Measurements from ENCODE around the gene NF1.
"Not testable (repeated sequence)": the region's sequence is repeated elsewhere in the genome, so short reads cannot be mapped to it uniquely, and the experiment has no call there.

Gene NF1

GRCh38 chr17:31089471-31089870 is 5.3 kb upstream of the NF1 start:
- no peak for DNase-seq (ENCODE audit: low read depth)

DNA sequence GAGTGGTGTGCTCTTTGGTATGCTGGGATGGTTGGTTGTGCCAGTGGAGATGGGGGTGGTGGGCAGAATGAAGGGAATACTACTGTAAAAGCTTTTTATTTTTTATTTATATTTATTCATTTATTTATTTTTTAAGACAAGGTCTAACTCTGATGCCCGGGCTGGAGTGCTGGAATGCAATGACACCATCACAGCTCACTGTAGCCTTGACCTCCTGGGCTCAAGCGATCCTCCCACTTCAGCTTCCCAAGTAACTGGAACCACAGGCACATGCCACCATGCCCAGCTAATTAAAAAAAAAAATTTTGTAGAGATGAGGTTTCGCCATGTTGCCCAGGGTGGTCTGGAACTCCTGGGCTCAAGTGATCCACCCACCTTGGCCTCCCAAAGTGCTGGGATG is 4.1 kb upstream of the NF1 start:
- not testable (repeated sequence) for DNase-seq (ENCODE audit: low read depth)

DNA sequence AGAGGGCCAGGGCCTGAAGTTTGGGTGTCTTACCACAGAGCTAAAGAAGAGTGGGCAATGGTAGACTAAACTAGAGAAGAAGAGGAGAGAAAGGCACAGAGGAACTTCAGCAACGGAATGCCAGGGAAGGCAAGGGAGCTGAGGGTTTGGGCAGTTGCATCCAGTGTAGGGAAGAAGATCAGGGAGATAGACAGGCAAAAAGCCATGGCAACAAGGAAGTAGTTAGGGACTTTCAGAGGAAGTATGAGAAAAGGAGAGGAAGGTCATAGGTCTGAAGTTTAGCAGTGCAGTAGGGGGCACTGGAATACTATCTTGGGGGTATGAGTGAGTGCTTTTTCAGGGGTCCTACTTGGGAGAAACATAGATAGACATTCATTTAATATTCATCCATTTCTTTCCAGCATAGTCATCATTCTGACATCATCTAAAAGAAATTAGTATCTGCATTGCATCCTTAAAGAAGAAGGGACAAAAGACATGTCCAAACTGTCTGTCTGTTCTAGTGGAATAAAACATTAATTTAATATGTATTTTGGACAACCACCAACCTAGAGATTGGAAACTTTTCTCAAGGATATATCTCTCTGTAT is 2.2 kb upstream of the NF1 start:
- no peak for DNase-seq (ENCODE audit: low read depth)

DNA sequence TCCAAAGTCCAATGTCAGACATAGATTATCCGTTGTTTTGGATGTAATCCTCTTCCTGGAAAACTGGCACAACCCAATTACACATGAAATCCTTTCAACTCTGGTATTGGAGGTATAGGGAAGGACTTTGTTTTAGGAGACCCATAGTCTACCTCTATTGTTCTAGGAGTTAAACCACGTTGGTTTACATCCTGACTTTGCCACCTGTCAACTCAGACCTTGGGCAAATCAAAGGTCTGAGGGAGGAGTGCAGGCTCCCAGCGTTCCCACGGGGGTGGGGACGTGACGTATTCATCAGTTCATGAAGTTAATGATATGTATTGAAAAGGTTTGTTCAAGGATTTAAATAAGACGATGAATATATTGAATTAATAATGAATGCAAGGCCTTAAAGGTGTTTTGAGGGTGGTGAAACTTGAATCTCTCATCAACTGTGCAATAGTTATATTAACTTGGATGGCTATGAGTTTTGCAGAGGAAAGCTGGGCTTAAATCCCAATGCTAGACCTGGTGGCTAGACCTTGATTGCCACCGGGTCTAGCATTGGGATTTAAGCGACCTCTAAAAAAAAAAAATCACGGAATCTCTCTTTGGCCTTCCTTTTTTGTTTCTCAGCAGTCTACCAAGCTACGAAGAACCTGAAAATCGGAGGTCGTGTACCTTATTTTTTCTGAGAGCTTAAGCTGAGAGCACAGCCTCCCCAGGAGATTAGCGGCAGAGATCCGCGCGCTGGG is 744 bp upstream of the NF1 start:
- DNase-seq (ENCODE audit: low read depth): no peak

- no peak for DNase-seq (ENCODE audit: low read depth)
Observed at GRCh38 chr17:31095236-31096105, 694 bp downstream of the NF1 start.

DNA sequence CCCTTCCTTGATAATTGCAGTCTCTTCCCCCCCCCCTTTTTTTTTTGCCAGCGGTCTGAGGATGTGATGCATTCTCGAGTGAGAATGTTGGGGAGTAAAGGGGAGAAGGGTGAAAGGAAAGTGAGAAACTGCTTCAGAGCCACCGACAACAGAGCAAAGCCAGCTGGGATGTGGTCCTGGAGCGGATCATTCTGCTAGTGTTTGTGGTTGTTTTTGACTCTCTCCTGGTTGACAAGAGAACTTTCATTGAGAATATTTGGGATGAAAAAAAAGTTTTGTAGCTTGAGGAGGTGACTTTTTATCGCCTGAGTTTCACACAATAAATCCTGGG is 1.3 kb downstream of the NF1 start:
- no peak for DNase-seq (ENCODE audit: low read depth)

DNA sequence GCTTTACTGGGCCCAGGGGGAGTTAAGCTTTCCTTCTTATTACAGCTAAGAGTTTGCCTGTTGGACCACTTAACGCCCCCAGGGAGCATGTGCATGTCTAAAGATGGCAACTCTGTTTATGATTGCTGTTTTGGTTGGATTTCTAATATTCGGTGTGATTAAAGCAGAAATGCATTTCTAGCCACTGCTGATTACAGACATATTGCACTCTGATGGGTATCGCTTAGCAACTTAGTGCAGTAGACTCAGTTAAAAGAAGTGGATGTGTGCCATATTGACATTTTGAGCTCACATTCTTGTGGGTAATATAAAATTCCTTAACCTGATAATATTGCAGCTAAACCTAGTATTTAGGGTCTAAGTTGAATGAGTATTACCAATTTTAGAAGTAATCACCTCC is 4.2 kb downstream of the NF1 start:
- no peak for DNase-seq (ENCODE audit: low read depth)

- no peak for DNase-seq (ENCODE audit: low read depth)
Observed at GRCh38 chr17:31100840-31101459, 6.2 kb downstream of the NF1 start.

- DNase-seq (ENCODE audit: low read depth): no peak
Observed at GRCh38 chr17:31101943-31102342, 7.2 kb downstream of the NF1 start.

GRCh38 chr17:31105991-31106390 is 11.2 kb downstream of the NF1 start:
- no peak for DNase-seq (ENCODE audit: low read depth)

GRCh38 chr17:31111183-31111582 is 16.4 kb downstream of the NF1 start:
- no peak for DNase-seq (ENCODE audit: low read depth)

DNA sequence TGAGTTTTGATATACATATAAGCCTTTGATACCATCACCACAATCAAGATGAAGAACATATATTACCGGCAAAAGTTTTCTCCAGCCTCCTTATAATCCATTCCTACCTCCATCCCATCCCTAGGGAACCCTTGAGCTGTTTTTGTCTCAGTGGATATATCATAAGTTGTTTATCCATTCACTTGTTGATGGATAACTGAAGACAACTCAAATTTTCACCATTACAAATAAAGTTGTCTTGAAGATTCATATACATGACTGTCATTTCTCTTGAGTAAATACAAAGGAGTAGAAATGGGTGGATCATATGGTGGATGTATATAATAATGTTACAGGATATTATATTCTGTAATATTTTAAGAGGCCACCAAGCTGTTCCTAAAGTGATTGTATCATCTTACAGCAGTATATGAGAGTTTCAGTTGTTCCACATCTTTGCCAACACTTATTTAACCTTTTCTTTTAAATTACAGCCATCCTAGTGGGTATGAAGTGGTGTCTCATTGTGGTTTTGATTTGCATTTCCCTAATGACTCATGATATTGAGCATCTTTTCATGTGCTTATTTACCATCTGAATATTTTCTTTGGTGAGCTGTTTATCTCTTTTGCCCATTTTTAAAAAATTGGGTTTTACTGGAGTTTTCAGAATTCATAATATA is 17.4 kb downstream of the NF1 start:
- DNase-seq (ENCODE audit: low read depth): no peak

DNA sequence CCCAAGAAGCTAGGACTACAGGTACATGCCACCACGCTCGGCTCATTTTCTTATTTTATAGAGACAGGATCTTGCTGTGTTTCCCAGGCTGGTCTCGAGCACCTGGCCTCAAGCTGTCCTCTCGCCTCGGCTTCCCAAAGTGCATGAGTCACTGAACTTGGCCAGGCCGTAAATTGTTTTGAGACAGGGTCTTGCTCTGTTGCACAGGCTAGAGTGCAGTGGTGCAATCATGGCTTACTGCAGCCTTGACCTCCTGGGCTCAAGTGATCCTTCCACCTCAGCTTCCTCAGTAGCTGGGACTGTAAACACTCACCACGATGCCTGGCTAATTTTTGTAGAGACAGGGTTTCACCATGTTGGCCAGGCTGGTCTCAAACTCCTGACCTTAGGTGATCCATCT is 18.6 kb downstream of the NF1 start:
- not testable (repeated sequence) for DNase-seq (ENCODE audit: low read depth)

DNA sequence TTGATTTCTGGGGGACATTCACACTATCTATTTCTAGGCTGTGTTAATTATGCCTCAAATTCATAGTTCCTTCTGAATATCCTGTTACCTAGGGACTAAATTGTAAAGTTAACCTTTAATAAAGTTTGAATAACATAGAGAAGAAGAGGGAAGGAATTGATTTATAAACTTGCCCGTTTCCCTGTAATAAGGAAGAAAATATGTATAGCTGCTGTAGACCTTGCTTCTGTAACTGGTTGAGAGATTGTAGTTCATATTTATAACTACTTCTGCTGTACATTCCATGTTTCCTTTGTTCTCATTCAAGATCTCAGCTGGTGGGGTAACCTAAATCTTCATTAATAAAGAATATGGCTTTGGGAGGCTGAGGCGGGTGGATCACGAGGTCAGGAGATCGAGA is 19.2 kb downstream of the NF1 start:
- DNase-seq (ENCODE audit: low read depth): no peak

GRCh38 chr17:31114956-31115555 is 20.3 kb downstream of the NF1 start:
- no peak for DNase-seq (ENCODE audit: low read depth)

DNA sequence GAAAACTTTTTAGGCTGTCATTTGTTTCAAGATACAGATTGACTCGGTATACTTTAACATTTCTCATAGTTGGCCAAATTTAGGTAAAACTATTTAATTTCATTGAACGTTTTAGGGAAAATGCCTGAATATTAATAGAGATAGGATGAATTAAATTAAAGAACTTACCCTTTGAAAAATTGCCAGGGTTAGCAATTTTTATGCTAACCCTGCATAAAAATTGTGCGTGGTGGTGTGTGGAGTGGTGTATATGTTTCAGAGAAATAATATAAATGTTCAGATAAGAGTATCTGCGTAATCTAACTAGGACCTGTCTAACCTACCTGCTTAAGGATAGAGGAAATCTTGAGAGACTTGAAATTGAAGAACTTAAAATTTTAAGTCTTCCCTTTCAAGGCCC is 21.4 kb downstream of the NF1 start:
- DNase-seq (ENCODE audit: low read depth): no peak

DNA sequence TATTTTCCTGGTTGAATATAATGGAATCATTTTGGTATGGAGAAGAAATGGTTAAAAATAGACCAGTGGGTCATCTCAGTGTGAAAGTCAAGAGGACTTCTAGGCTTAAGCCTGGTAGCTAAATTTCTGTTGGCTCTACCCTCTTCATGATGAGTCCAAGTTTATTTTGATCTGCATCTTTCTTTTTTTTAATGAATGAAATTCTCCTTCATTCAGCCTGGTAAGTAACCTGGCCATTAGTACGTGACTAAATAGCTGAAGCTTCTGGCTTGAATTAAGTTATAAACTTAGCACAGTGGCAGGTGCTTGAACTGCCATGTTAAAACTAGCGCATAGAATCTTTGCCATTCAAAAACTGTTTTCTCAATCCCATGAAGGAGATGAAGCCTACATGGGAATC is 28.0 kb downstream of the NF1 start:
- no peak for DNase-seq (ENCODE audit: low read depth)

GRCh38 chr17:31126318-31126717 is 31.5 kb downstream of the NF1 start:
- no peak for DNase-seq (ENCODE audit: low read depth)

- no peak for DNase-seq (ENCODE audit: low read depth)
Observed at GRCh38 chr17:31128241-31128640, 33.5 kb downstream of the NF1 start.

- no peak for DNase-seq (ENCODE audit: low read depth)
Observed at GRCh38 chr17:31130286-31131224, 35.8 kb downstream of the NF1 start.

GRCh38 chr17:31131299-31131698 is 36.5 kb downstream of the NF1 start:
- DNase-seq (ENCODE audit: low read depth): no peak

Data from activated T-helper 1 cell treated with Interleukin-2 at 50 U/mL for 16 hours (primary cell).